Putamen (tissue), 1 donor: ENCODE results near the gene CSTA.

ENCODE experiments used
- DNase-seq: peaks from one replicate; pipeline ENCODE4 v3.0.0-alpha.2; 2016; ENCODE audit warnings: low spot score

Gene CSTA

DNA sequence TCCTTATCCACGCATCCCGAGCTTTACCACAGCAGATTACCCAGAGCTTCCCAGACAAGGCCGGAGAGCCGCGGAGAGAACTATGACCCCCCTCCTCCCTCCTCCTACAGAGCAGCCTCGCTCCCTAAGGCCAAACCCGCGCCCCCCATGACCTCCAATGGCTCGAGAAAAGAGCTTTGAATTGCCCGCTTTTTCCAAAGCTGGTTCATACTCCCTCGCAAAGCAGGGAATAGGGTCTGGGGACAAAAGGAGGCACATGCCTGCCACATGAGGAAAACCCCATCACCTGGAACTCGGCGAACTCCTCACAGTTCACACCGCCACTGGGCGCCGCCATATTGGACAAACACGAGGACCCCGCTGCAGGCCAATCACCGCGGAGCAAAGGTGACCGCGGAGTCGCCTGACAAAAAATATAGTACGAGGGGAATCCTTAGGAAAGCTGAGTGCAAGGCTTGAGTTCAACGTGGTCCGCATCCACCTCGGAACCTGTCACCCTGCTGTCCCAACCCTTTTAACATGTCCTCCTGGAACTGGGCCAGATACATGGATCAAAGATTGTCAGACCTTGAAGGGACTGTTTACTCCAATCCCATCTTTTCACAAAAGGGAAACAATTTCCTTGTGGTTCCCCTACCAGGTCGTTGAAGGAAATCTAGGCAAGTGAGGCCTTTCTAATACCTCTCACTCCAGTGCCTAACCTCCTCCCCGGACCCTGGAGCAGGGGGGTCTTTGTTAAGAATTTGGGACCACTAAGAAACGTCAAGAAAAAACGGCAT is 58.0 kb downstream of the CSTA start, which contains the start of gene MIX23:
Gene MIX23, minus strand, starts transcription at position 344 of the 779 bp plus-strand sequence. Its CDS starts 7 bp downstream, at position 337.
- DNase-seq, result peak; percentile 89

DNA sequence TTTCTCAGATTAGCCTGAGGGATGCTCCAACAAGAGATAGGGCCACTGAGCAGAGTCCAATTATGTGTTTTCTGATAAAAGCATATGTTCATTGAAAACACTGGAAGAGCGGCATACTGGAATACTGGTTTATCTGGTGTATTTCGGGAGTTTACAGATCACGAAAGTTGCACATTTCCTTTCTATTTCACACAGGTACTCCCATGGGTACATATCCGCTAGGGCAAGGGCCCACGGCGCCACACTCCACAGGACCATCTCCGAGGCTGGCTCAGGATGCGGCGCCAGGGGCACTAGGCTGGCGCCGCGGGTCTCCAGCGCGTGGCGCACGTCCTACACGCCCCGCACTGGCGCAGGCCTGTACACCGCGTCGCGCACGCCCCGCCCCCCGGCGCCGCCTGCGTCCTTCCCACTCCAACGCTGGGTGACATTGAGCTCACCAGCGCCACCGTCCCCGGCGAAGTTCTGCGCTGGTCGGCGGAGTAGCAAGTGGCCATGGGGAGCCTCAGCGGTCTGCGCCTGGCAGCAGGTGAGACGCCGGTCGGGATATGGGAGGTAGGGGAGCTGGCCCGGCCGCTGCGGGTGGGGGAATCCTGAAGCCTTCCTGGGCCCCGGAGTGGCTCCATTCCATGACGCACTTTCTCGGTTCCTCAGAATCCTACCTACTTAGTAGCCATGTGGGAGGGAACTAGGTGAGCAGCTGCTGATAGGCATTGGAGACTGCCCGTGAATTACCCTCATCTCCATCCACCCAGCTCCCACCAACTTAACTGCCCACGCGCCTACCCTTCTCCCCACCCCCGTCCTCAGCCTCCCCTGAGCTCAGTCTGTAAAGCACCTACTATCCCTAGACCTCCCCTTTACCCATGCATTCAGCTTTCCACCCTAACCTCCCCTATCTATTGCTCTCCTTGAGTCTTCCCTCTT is 59.0 kb downstream of the CSTA start, which contains the start of gene FAM162A:
Gene FAM162A, plus strand, starts transcription at position 412 of the 927 bp plus-strand sequence. Its CDS starts 84 bp downstream, at position 496.
- DNase-seq, result peak; percentile 96

DNA sequence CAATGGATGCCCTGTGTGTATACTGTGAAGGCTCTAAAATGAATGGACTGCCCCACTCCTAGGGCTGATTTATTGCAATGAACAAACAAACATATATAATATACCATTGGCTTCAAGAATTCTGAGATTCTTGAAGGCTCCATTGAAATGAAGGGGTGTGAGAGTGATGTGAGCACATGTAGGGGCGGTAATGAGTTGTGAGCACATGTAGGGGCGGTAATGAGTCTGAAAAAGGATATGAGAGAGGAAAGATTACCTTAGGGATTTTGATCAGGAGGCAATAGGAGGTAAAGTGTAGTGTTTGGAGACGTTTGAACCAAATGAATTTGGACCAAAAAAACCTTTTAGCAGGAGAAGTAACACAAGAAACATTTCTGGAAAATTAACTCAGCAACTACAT is 62.7 kb downstream of the CSTA start:
- no peak for DNase-seq

DNA sequence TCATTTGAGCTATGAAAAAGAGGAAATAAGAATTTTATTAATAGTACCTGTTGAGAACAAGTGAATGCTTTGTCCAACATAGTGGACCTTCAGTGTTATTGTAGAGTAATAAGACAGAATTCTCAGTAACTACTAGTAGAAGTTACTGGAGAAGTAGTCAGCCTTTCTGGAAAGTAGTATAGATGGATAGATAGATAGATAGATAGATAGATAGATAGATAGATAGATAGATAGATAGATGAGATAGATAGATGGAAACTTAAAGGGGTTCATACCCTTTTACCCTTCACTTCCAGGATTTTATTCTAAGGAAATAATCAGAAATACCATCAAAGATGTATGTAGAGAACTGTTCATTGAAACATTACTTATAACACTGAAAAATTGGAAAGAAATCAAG is 64.1 kb downstream of the CSTA start:
- no peak for DNase-seq

DNA sequence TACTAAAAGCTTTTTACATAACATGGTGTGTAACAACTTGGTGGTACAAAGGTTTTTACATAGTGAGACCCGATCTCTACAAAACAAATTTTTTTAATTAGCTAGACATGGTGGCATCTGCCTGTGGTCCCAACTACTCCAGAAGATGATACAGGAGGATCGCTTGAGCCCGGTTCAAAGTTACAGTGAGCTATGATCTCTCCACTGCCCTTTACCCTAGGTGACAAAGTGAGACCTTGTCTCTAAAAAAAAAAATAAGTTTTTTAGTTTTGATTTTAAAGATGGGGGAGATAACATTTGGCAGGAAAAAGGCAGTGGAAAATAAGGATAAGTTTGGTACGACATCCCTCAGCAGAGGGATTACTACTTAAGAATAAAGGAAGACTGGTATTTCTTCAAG is 64.8 kb downstream of the CSTA start:
- DNase-seq, result no peak

DNA sequence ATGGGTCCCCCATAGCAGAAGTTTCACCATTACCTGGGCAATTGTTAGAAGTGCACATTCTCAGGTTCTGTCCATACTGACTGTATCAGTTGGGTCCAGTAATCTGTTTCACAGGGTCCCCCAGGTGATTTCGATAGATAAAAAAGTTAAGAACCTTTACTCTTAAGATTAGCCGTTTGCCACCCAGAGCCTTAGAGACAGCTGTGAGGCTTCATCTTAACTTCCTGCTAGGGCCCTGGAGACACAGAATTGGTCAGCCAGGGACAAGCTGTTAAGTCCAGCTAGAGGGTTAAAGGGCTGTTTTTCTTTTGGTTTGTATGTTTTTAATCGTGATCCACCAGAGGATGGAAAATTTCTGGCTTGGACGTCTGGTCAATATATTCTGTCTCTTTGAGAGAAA is 65.6 kb downstream of the CSTA start:
- no peak for DNase-seq
